Ammon's horn (tissue), 1 donor: ENCODE results near the gene PCNX2.
A peak's percentile ranks its signal among the peaks of the same experiment; 100 is the strongest.

ENCODE experiments used
- DNase-seq: peaks from one replicate; pipeline ENCODE4 v3.0.0-alpha.2; 2016; ENCODE audit warnings: low spot score

The PCNX2 gene

GRCh38 chr1:233261206-233261605 is 34.3 kb downstream of the PCNX2 start:
- DNase-seq = no peak

GRCh38 chr1:233257786-233258185 is 37.7 kb downstream of the PCNX2 start:
- no peak for DNase-seq

GRCh38 chr1:233256789-233257188 is 38.7 kb downstream of the PCNX2 start:
- DNase-seq = no peak

GRCh38 chr1:233256191-233256590 is 39.3 kb downstream of the PCNX2 start:
- no peak for DNase-seq

GRCh38 chr1:233255145-233255544 is 40.4 kb downstream of the PCNX2 start:
- DNase-seq = no peak

- no peak for DNase-seq
Observed at GRCh38 chr1:233253832-233254331, 41.6 kb downstream of the PCNX2 start.

GRCh38 chr1:233253231-233253831 is 42.2 kb downstream of the PCNX2 start:
- no peak for DNase-seq

- peak; percentile 55 for DNase-seq
Observed at GRCh38 chr1:233252441-233252840, 43.1 kb downstream of the PCNX2 start.

GRCh38 chr1:233251201-233251720 is 44.3 kb downstream of the PCNX2 start:
- DNase-seq = no peak

- no peak for DNase-seq
Observed at GRCh38 chr1:233248014-233248413, 47.5 kb downstream of the PCNX2 start.

- no peak for DNase-seq
Observed at GRCh38 chr1:233246965-233247364, 48.6 kb downstream of the PCNX2 start.

GRCh38 chr1:233245191-233245765 is 50.2 kb downstream of the PCNX2 start:
- no peak for DNase-seq

GRCh38 chr1:233244183-233244582 is 51.3 kb downstream of the PCNX2 start:
- no peak for DNase-seq

GRCh38 chr1:233242827-233243483 is 52.6 kb downstream of the PCNX2 start:
- peak; percentile 25 for DNase-seq

GRCh38 chr1:233241759-233242158 is 53.8 kb downstream of the PCNX2 start:
- no peak for DNase-seq

GRCh38 chr1:233240829-233241682 is 54.5 kb downstream of the PCNX2 start:
- DNase-seq = peak; percentile 87

GRCh38 chr1:233240371-233240770 is 55.2 kb downstream of the PCNX2 start:
- DNase-seq = no peak

GRCh38 chr1:233238884-233239431 is 56.6 kb downstream of the PCNX2 start:
- DNase-seq = no peak

- DNase-seq = no peak
Observed at GRCh38 chr1:233237647-233238046, 57.9 kb downstream of the PCNX2 start.

GRCh38 chr1:233233508-233234040 is 62.0 kb downstream of the PCNX2 start:
- DNase-seq = no peak

GRCh38 chr1:233230011-233230410 is 65.5 kb downstream of the PCNX2 start:
- no peak for DNase-seq

- no peak for DNase-seq
Observed at GRCh38 chr1:233229288-233229687, 66.2 kb downstream of the PCNX2 start.
